IMR-90 (cell line): ENCODE data around the gene HLA-A. TPM values are rescaled to one million over a fixed set of nuclear protein-coding genes. Genes with fewer than 3 reads are reported as not detected.

ENCODE experiments used
- ATAC-seq: fragments of 200-7000 bp; cut with Tn5 transposase; 2 replicates; pipeline ENCODE4 v1.9.1; 2020; ENCODE audit warnings: low read depth, mild to moderate bottlenecking, moderate library complexity
- BruUV-seq: library from RNA; stranded (reverse); fragments of 400-500 nt; replicated peaks from 2 replicates; lab custom pipeline; 2021; lab: Mats Ljungman, UMichigan
- CTCF ChIA-PET: fragments of 300-600 bp; formaldehyde crosslinking; extraction: SDS; loops from one replicate; lab custom pipeline; 2021; ENCODE audit warnings: antibody characterized with exemption; lab: Yijun Ruan, JAX
- POLR2A ChIA-PET: fragments of 300-600 bp; sonication (Branson Sonifier 250); formaldehyde crosslinking; loops from one replicate; lab custom pipeline; 2022; ENCODE audit warnings: antibody characterized with exemption; ENCODE audit not compliant: unreplicated experiment; lab: Charles Lee
- DNase-seq: peaks from one replicate; pipeline ENCODE4 v3.0.0; 2013
- H2AFZ ChIP-seq: replicated peaks from 2 replicates; pipeline ENCODE3; 2013; ENCODE audit warnings: low read length, mild to moderate bottlenecking; ENCODE audit not compliant: poor library complexity
- H2AK5ac ChIP-seq: 2 replicates; pipeline ENCODE4 v1.6.1; 2013; ENCODE audit warnings: low read depth, low read length, inconsistent platforms
- H2AK9ac ChIP-seq: replicated peaks from 2 replicates; pipeline ENCODE3; 2013; ENCODE audit warnings: mild to moderate bottlenecking, low read depth, low read length, moderate library complexity; ENCODE audit not compliant: poor library complexity
- H2BK120ac ChIP-seq: 2 replicates; pipeline ENCODE4 v1.6.1; 2013; ENCODE audit warnings: low read depth, low read length, inconsistent platforms
- H2BK15ac ChIP-seq: 3 replicates; pipeline ENCODE4 v1.6.1; 2013; ENCODE audit warnings: low read depth, low read length, inconsistent platforms
- H2BK20ac ChIP-seq: 2 replicates; pipeline ENCODE4 v1.6.1; 2013; ENCODE audit warnings: low read depth, mild to moderate bottlenecking, inconsistent platforms, low read length, moderate library complexity
- H2BK5ac ChIP-seq: 2 replicates; pipeline ENCODE4 v1.6.1; 2013; ENCODE audit warnings: mild to moderate bottlenecking, low read depth, low read length, inconsistent platforms; ENCODE audit not compliant: poor library complexity, severe bottlenecking
- H3K14ac ChIP-seq: replicated peaks from 2 replicates; pipeline ENCODE4 v1.6.1; 2013; ENCODE audit warnings: low read depth, low read length, inconsistent platforms
- H3K18ac ChIP-seq: 2 replicates; pipeline ENCODE4 v1.6.1; 2013; ENCODE audit warnings: low read depth, low read length, control low read depth
- H3K23ac ChIP-seq: 2 replicates; pipeline ENCODE4 v1.6.1; 2013; ENCODE audit warnings: low read depth, low read length, inconsistent platforms
- H3K27ac ChIP-seq: 2 replicates; pipeline ENCODE4 v1.5.1; 2013; ENCODE audit warnings: mild to moderate bottlenecking, control low read depth, low read length; ENCODE audit not compliant: insufficient read depth
- H3K27me3 ChIP-seq: 2 replicates; pipeline ENCODE4 v1.6.1; 2013; ENCODE audit warnings: low read length; ENCODE audit not compliant: control insufficient read depth, insufficient read depth
- H3K36me3 ChIP-seq: 2 replicates; pipeline ENCODE4 v1.6.1; 2013; ENCODE audit warnings: low read length, mixed read lengths; ENCODE audit not compliant: control insufficient read depth, insufficient read depth
- H3K4ac ChIP-seq: 2 replicates; pipeline ENCODE4 v1.6.1; 2013; ENCODE audit warnings: low read depth, low read length, inconsistent platforms
- H3K4me1 ChIP-seq: 2 replicates; pipeline ENCODE4 v1.6.1; 2013; ENCODE audit warnings: low read length, mixed read lengths; ENCODE audit not compliant: control insufficient read depth, insufficient read depth
- H3K4me2 ChIP-seq: 2 replicates; pipeline ENCODE4 v1.6.1; 2013; ENCODE audit warnings: low read depth, mild to moderate bottlenecking, control low read depth, low read length, moderate library complexity
- H3K4me3 ChIP-seq: 2 replicates; pipeline ENCODE4 v1.5.1; 2013; ENCODE audit warnings: low read depth, mild to moderate bottlenecking, control low read depth, low read length, moderate library complexity; ENCODE audit not compliant: insufficient read depth
- H3K56ac ChIP-seq: 2 replicates; pipeline ENCODE4 v1.6.1; 2013; ENCODE audit warnings: low read length, inconsistent platforms; ENCODE audit not compliant: insufficient read depth; ENCODE audit errors: extremely low read depth
- H3K79me1 ChIP-seq, 2 experiments: 2 replicates each; pipeline ENCODE4 v1.6.1; 2013; ENCODE audit warnings: low read length in 2 of 2, inconsistent platforms in 1 of 2, low read depth in 1 of 2
- H3K9ac ChIP-seq: 2 replicates; pipeline ENCODE4 v1.6.1; 2013; ENCODE audit warnings: low read depth, low read length, control low read depth
- H3K9me1 ChIP-seq: 2 replicates; pipeline ENCODE4 v1.6.1; 2013; ENCODE audit warnings: low read length, inconsistent platforms; ENCODE audit not compliant: insufficient read depth
- H3K9me3 ChIP-seq: 2 replicates; pipeline ENCODE4 v1.6.1; 2013; ENCODE audit warnings: low read length; ENCODE audit not compliant: control insufficient read depth, insufficient read depth
- H4K20me1 ChIP-seq: 2 replicates; pipeline ENCODE4 v1.6.1; 2013; ENCODE audit warnings: low read length, inconsistent platforms; ENCODE audit not compliant: insufficient read depth
- H4K5ac ChIP-seq: 2 replicates; pipeline ENCODE4 v1.6.1; 2013; ENCODE audit warnings: mild to moderate bottlenecking, low read depth, low read length, control low read depth
- H4K8ac ChIP-seq, 2 experiments: 2 replicates each; pipeline ENCODE4 v1.6.1; 2013; ENCODE audit warnings: low read depth in 2 of 2, low read length in 2 of 2, control low read depth in 1 of 2, inconsistent platforms in 1 of 2
- H4K91ac ChIP-seq: 2 replicates; pipeline ENCODE4 v1.6.1; 2013; ENCODE audit warnings: low read depth, low read length, inconsistent platforms; ENCODE audit not compliant: insufficient read depth
- BHLHE40 ChIP-seq: fragments of 150-350 bp; IDR thresholded peaks from 2 replicates; pipeline ENCODE4 v1.6.1; 2016; ENCODE audit warnings: mild to moderate bottlenecking, low read depth, low read length
- CEBPB ChIP-seq: IDR thresholded peaks from 2 replicates; pipeline ENCODE4 v1.6.1; 2012; ENCODE audit warnings: low read depth, low read length, improper control_type of control experiment
- CHD1 ChIP-seq: IDR thresholded peaks from 2 replicates; pipeline ENCODE4 v1.6.1; 2012; ENCODE audit warnings: low read depth, low read length, improper control_type of control experiment
- CTCF ChIP-seq: conservative IDR thresholded peaks from 2 replicates; pipeline ENCODE4 v1.5.1; 2012; ENCODE audit warnings: mild to moderate bottlenecking, low read depth, low read length, improper control_type of control experiment
- ELK1 ChIP-seq: fragments of 150-350 bp; IDR thresholded peaks from 2 replicates; pipeline ENCODE4 v1.6.1; 2016; ENCODE audit warnings: low read depth, mild to moderate bottlenecking, low read length, moderate library complexity, borderline replicate concordance
- FOS ChIP-seq: fragments of 150-350 bp; IDR thresholded peaks from 2 replicates; pipeline ENCODE4 v1.6.1; 2016; ENCODE audit warnings: low read depth, low read length
- MAFK ChIP-seq: IDR thresholded peaks from 2 replicates; pipeline ENCODE4 v1.6.1; 2012; ENCODE audit warnings: low read depth, low read length, improper control_type of control experiment
- MAZ ChIP-seq: IDR thresholded peaks from 2 replicates; pipeline ENCODE4 v1.6.1; 2012; ENCODE audit warnings: low read depth, mild to moderate bottlenecking, low read length, improper control_type of control experiment, moderate library complexity, borderline replicate concordance
- MXI1 ChIP-seq: IDR thresholded peaks from 2 replicates; pipeline ENCODE4 v1.6.1; 2012; ENCODE audit warnings: low read depth, mild to moderate bottlenecking, low read length, moderate library complexity, borderline replicate concordance
- NFE2L2 ChIP-seq: fragments of 150-350 bp; IDR thresholded peaks from 2 replicates; pipeline ENCODE4 v1.6.1; 2016; ENCODE audit warnings: low read depth, mild to moderate bottlenecking, low read length
- POLR2A ChIP-seq: IDR thresholded peaks from 2 replicates; pipeline ENCODE4 v1.6.1; 2012; ENCODE audit warnings: mild to moderate bottlenecking, low read depth, low read length
- RAD21 ChIP-seq: IDR thresholded peaks from 2 replicates; pipeline ENCODE4 v1.6.1; 2012; ENCODE audit warnings: low read length, improper control_type of control experiment
- RCOR1 ChIP-seq: IDR thresholded peaks from 2 replicates; pipeline ENCODE4 v1.6.1; 2012; ENCODE audit warnings: mild to moderate bottlenecking, low read length, improper control_type of control experiment; ENCODE audit not compliant: insufficient replicate concordance
- RFX5 ChIP-seq: IDR thresholded peaks from 2 replicates; pipeline ENCODE4 v1.8.0; 2012; ENCODE audit warnings: low read depth, mild to moderate bottlenecking, low read length, moderate library complexity
- SMC3 ChIP-seq: fragments of 150-350 bp; IDR thresholded peaks from 2 replicates; pipeline ENCODE4 v1.6.1; 2016; ENCODE audit warnings: low read depth, mild to moderate bottlenecking, antibody characterized with exemption, low read length, moderate library complexity
- USF2 ChIP-seq: fragments of 150-350 bp; IDR thresholded peaks from 2 replicates; pipeline ENCODE4 v1.6.1; 2017; ENCODE audit warnings: mild to moderate bottlenecking, antibody characterized with exemption, low read length, low read depth
- WGBS, 2 experiments: methylation state at CpG; one replicate each; pipeline versions ENCODE4 v1.1.5 to v1.1.7; 2013; ENCODE audit warnings: missing lambda C conversion rate in 2 of 2; ENCODE audit not compliant: insufficient read length in 1 of 2; ENCODE audit errors: extremely low coverage in 2 of 2; 5-methylcytosine and 5-hydroxymethylcytosine counted together
- dilution Hi-C: fragments of 300-500 bp; cut with HindIII; formaldehyde crosslinking; loops from one replicate; pipeline ENCODE4 v1.14.3; 2018; ENCODE audit warnings: low sequenced_read_pairs; ENCODE audit not compliant: unreplicated experiment
- in situ Hi-C: fragments of 300-500 bp; cut with MboI; formaldehyde crosslinking; loops from 3 replicates; pipeline ENCODE4 v1.14.3; 2019; ENCODE audit warnings: low sequenced_read_pairs, inconsistent platforms, mixed read lengths
- intact Hi-C: fragments of 100-400 bp; cut with micrococcal nuclease; formaldehyde crosslinking; loops from 2 replicates; pipeline ENCODE4 v1.10.0; 2022
- polyA plus RNA-seq, 3 experiments: library from polyadenylated mRNA; depleted of rRNA; stranded (reverse); fragments of >200 nt; gene quantifications; 2 replicates each; pipeline ENCODE4 v1.2.3, GENCODE V29; 2012; ENCODE audit warnings: low replicate concordance in 1 of 3
- total RNA-seq: library from RNA; depleted of rRNA; stranded (reverse); fragments of >200 nt; gene quantifications from 2 replicates; pipeline ENCODE4 v1.2.3, GENCODE V29; 2012

Gene HLA-A
- total and polyA plus RNA-seq, 2 of the 4 experiments (the other 2 are of a cell fraction) = 94.5 to 218 TPM

GRCh38 chr6:29958921-29959320 is 16.6 kb downstream of the HLA-A start:
- BruUV-seq = no TSS peak
- CTCF ChIA-PET = no interaction called here
- Histone ChIP-seq H3K9ac (no peak overlapping the region), H3K14ac (no peak overlapping the region), H3K9me1 (no peaks in the 10 kb centered on the region), H2BK20ac (no peak overlapping the region; the same call in 1 of the 2 replicates), H4K20me1 (no peaks in the 10 kb centered on the region), H3K4me1 (0 out of 2 replicates have a peak, but pooled peaks cover 1% of the 10 kb centered on the region), H3K4me3 (no peak overlapping the region), H2BK120ac (no peak overlapping the region), H3K79me1 (no peaks in the 10 kb centered on the region), H3K23ac (no peak overlapping the region), H3K27ac (no peak overlapping the region), H4K5ac (no peak overlapping the region), H2BK15ac (no peak overlapping the region), H3K4me2 (no peak overlapping the region), H2AK5ac (no peak overlapping the region), H2AK9ac (no peak overlapping the region), H3K9me3 (no peaks in the 10 kb centered on the region), H3K27me3 (no peaks in the 10 kb centered on the region), H3K56ac (no peak overlapping the region), H3K18ac (no peak overlapping the region), H4K8ac (no peak overlapping the region), H3K36me3 (no peaks in the 10 kb centered on the region), H4K91ac (no peak overlapping the region), H3K4ac (no peak overlapping the region), H2AFZ (no peak overlapping the region), H2BK5ac (no peak overlapping the region)
- no peak for DNase-seq
- intact Hi-C loops = no loop called here
- WGBS, 2 experiments = no CpG with 5 or more reads among the region's 2 CpGs
- POLR2A ChIA-PET = no interaction called here
- dilution Hi-C loops = loop anchor here (10.0 kb wide), 1 partner anchor 164 kb away; no protein-coding TSS in a partner anchor
- in situ Hi-C loops = no loop called here
- no peak for TF ChIP-seq CTCF
- no peak for TF ChIP-seq POLR2A
- TF ChIP-seq MXI1 = no peak
- TF ChIP-seq CEBPB = no peak
- TF ChIP-seq MAFK = no peak
- no peak for TF ChIP-seq SMC3
- TF ChIP-seq RAD21 = no peak
- TF ChIP-seq FOS = no peak
- TF ChIP-seq BHLHE40 = no peak
- TF ChIP-seq RFX5 = no peak
- TF ChIP-seq NFE2L2 = no peak
- TF ChIP-seq RCOR1 = no peak
- no peak for TF ChIP-seq USF2
- TF ChIP-seq CHD1 = no peak
- TF ChIP-seq ELK1 = no peak
- no peak for TF ChIP-seq MAZ
- no peak for ATAC-seq
